Neural progenitor cell (in vitro differentiated cells): ENCODE measurements around the gene BBS12.

Experiments used
- EZH2 ChIP-seq: fragments of 200-600 bp; sonication (generic); IDR thresholded peaks from 2 replicates; pipeline ENCODE4 v1.6.1; 2017; ENCODE audit warnings: antibody characterized with exemption, mild to moderate bottlenecking, moderate library complexity
- EZH2phosphoT487 ChIP-seq: fragments of 200-600 bp; sonication (generic); IDR thresholded peaks from 2 replicates; pipeline ENCODE4 v1.6.1; 2017; ENCODE audit warnings: antibody characterized with exemption
- TF ChIP-seq, protein P1 (sequence below): fragments of 200-600 bp; sonication (generic); IDR thresholded peaks from 2 replicates; pipeline ENCODE4 v1.5.1; 2017; ENCODE audit warnings: antibody characterized with exemption, mild to moderate bottlenecking

DNA sequence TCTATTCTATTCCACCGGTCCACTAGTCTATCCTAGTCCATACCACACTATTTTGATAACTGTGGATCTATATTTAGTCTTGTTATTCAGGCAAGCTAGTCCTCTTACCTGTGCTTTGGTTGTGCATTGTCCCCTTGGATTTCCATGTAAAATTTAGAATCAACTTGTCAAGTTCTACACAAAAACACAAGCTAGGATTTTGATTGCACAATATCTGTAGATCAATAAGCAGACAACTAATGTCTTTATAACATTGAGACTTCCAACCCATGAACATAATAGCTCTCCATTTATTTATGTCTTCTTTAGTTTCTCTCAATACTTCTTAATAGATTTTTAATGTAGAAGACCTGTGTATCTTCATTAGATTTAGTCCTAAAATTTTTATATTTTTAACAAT, 10.2 kb upstream of the BBS12 start:
- TF ChIP-seq, protein P1, sequence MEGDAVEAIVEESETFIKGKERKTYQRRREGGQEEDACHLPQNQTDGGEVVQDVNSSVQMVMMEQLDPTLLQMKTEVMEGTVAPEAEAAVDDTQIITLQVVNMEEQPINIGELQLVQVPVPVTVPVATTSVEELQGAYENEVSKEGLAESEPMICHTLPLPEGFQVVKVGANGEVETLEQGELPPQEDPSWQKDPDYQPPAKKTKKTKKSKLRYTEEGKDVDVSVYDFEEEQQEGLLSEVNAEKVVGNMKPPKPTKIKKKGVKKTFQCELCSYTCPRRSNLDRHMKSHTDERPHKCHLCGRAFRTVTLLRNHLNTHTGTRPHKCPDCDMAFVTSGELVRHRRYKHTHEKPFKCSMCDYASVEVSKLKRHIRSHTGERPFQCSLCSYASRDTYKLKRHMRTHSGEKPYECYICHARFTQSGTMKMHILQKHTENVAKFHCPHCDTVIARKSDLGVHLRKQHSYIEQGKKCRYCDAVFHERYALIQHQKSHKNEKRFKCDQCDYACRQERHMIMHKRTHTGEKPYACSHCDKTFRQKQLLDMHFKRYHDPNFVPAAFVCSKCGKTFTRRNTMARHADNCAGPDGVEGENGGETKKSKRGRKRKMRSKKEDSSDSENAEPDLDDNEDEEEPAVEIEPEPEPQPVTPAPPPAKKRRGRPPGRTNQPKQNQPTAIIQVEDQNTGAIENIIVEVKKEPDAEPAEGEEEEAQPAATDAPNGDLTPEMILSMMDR: no peak
- TF ChIP-seq EZH2 (no peak), EZH2phosphoT487 (no peak)
